MM.1S (cell line): Measurements from ENCODE around the gene POLRMT.

Experiments used
- EZH2 ChIP-seq: fragments of 300-600 bp; sonication (generic); optimal IDR thresholded peaks from 2 replicates; pipeline ENCODE3; 2017; ENCODE audit warnings: low read depth, mild to moderate bottlenecking, antibody characterized with exemption, low read length, mixed read lengths
- EZH2phosphoT487 ChIP-seq: fragments of 300-600 bp; sonication (generic); IDR thresholded peaks from 2 replicates; pipeline ENCODE4 v1.6.1; 2018; ENCODE audit warnings: antibody characterized with exemption, low read length
- TF ChIP-seq, protein P1 (sequence below): fragments of 300-600 bp; sonication (generic); IDR thresholded peaks from 2 replicates; pipeline ENCODE4 v1.5.1; 2016; ENCODE audit warnings: antibody characterized with exemption, low read length, mixed read lengths

DNA sequence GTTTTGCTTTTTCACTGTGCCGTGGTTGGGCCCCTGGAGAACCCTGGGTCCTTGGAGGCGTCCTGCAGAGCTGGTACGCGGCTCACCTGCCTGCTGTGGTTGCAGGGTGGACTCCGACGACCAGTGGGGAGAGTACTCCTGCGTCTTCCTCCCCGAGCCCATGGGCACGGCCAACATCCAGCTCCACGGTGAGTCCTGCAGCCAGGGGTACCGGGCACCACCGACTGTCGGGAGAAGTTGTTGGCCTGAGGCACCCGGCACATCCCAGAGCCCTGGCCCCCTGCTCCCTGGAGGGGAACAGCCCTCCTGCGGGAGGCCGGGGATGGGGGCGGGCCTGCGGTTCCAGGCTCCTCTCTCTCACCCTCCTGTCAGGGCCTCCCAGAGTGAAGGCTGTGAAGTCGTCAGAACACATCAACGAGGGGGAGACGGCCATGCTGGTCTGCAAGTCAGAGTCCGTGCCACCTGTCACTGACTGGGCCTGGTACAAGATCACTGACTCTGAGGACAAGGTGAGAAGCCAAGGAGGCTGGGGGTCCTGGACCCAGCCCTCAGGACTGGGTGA, 53.0 kb downstream of the POLRMT start:
- TF ChIP-seq, protein P1, sequence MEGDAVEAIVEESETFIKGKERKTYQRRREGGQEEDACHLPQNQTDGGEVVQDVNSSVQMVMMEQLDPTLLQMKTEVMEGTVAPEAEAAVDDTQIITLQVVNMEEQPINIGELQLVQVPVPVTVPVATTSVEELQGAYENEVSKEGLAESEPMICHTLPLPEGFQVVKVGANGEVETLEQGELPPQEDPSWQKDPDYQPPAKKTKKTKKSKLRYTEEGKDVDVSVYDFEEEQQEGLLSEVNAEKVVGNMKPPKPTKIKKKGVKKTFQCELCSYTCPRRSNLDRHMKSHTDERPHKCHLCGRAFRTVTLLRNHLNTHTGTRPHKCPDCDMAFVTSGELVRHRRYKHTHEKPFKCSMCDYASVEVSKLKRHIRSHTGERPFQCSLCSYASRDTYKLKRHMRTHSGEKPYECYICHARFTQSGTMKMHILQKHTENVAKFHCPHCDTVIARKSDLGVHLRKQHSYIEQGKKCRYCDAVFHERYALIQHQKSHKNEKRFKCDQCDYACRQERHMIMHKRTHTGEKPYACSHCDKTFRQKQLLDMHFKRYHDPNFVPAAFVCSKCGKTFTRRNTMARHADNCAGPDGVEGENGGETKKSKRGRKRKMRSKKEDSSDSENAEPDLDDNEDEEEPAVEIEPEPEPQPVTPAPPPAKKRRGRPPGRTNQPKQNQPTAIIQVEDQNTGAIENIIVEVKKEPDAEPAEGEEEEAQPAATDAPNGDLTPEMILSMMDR: no peak
- no peak for TF ChIP-seq EZH2phosphoT487
- no peak for TF ChIP-seq EZH2
